Endothelial cell of umbilical vein (primary cell): ENCODE results near the gene CDC42EP4.

Experiments
- JUN ChIP-seq: IDR thresholded peaks from 2 replicates; pipeline ENCODE4 v1.6.1; 2011; ENCODE audit warnings: borderline replicate concordance, low read depth; ENCODE audit not compliant: insufficient read length, insufficient read depth
- POLR2A ChIP-seq: IDR thresholded peaks from 2 replicates; pipeline ENCODE4 v1.6.1; 2012; ENCODE audit warnings: low read depth, mild to moderate bottlenecking, control low read depth, low read length
- TF ChIP-seq, protein P1 (sequence below), 2 donors: IDR thresholded peaks; 1 replicate in 1 of 2; 2 replicates in 1 of 2; pipeline ENCODE4 v1.5.1; 2011; ENCODE audit warnings: low read length in 2 of 2, mild to moderate bottlenecking in 2 of 2, moderate library complexity in 2 of 2, control low read depth in 1 of 2, inconsistent platforms in 1 of 2, low read depth in 1 of 2; ENCODE audit not compliant: insufficient read depth in 1 of 2; ENCODE audit errors: extremely low read depth in 1 of 2

- no peak for TF ChIP-seq POLR2A
- TF ChIP-seq, protein P1, sequence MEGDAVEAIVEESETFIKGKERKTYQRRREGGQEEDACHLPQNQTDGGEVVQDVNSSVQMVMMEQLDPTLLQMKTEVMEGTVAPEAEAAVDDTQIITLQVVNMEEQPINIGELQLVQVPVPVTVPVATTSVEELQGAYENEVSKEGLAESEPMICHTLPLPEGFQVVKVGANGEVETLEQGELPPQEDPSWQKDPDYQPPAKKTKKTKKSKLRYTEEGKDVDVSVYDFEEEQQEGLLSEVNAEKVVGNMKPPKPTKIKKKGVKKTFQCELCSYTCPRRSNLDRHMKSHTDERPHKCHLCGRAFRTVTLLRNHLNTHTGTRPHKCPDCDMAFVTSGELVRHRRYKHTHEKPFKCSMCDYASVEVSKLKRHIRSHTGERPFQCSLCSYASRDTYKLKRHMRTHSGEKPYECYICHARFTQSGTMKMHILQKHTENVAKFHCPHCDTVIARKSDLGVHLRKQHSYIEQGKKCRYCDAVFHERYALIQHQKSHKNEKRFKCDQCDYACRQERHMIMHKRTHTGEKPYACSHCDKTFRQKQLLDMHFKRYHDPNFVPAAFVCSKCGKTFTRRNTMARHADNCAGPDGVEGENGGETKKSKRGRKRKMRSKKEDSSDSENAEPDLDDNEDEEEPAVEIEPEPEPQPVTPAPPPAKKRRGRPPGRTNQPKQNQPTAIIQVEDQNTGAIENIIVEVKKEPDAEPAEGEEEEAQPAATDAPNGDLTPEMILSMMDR (IDR thresholded peaks at IDR 0.05; ENCODE audit: extremely low read depth in 1 of 2, insufficient read depth in 1 of 2, low read depth in 1 of 2, low read length in 2 of 2), result no peak
- no peak for TF ChIP-seq JUN
Observed at GRCh38 chr17:73284906-73285602, 26.7 kb downstream of the CDC42EP4 start.
